Body of pancreas (tissue), 4 donors: ENCODE measurements around the gene TIMM22.

Experiments used
- POLR2A ChIP-seq, 3 donors: fragments of 450-650 bp; IDR thresholded peaks; one replicate each; pipeline ENCODE4 v1.6.1; 2016; ENCODE audit warnings: antibody characterized with exemption in 3 of 3, mild to moderate bottlenecking in 2 of 3
- TF ChIP-seq, protein P1 (sequence below), 7 experiments: fragments of 450-650 bp in 4 of 7; fragments of 200-600 bp in 3 of 7; sonication (generic) in 3 of 7; IDR thresholded peaks; one replicate each; pipeline ENCODE4 v1.5.1; 2016 to 2019; ENCODE audit warnings: antibody characterized with exemption in 7 of 7

- TF ChIP-seq POLR2A (IDR thresholded peaks at IDR 0.05), result no peak
- TF ChIP-seq, protein P1, sequence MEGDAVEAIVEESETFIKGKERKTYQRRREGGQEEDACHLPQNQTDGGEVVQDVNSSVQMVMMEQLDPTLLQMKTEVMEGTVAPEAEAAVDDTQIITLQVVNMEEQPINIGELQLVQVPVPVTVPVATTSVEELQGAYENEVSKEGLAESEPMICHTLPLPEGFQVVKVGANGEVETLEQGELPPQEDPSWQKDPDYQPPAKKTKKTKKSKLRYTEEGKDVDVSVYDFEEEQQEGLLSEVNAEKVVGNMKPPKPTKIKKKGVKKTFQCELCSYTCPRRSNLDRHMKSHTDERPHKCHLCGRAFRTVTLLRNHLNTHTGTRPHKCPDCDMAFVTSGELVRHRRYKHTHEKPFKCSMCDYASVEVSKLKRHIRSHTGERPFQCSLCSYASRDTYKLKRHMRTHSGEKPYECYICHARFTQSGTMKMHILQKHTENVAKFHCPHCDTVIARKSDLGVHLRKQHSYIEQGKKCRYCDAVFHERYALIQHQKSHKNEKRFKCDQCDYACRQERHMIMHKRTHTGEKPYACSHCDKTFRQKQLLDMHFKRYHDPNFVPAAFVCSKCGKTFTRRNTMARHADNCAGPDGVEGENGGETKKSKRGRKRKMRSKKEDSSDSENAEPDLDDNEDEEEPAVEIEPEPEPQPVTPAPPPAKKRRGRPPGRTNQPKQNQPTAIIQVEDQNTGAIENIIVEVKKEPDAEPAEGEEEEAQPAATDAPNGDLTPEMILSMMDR (IDR thresholded peaks at IDR 0.05), result no peak
Measured at GRCh38 chr17:968812-969730, 27.9 kb upstream of the TIMM22 start.
